Esophagus squamous epithelium (tissue), 4 donors: ENCODE data around the gene TNS1.

ENCODE experiments used
- CTCF ChIP-seq, 6 experiments: fragments of 450-650 bp in 4 of 6; fragments of 200-600 bp in 2 of 6; sonication (generic) in 2 of 6; IDR thresholded peaks; one replicate each; pipeline ENCODE4 v1.5.1; 2016 to 2019; ENCODE audit warnings: antibody characterized with exemption in 6 of 6, mild to moderate bottlenecking in 4 of 6, moderate library complexity in 4 of 6
- POLR2A ChIP-seq, 4 donors: fragments of 450-650 bp; IDR thresholded peaks; one replicate each; pipeline ENCODE4 v1.6.1; 2017; ENCODE audit warnings: antibody characterized with exemption in 4 of 4, mild to moderate bottlenecking in 4 of 4, moderate library complexity in 3 of 4

GRCh38 chr2:217907266-217907665 is 95.5 kb downstream of the TNS1 start:
- no peak for TF ChIP-seq CTCF (IDR thresholded peaks at IDR 0.05)
- TF ChIP-seq POLR2A (IDR thresholded peaks at IDR 0.05) = no peak
